GM12873 (cell line): Measurements from ENCODE around the gene ATP2A3.

Experiments used
- CTCF ChIP-seq: IDR thresholded peaks from 2 replicates; pipeline ENCODE4 v1.5.1; 2012; ENCODE audit warnings: low read depth, mild to moderate bottlenecking, moderate library complexity, low read length, control low read depth; ENCODE audit not compliant: insufficient read depth; ENCODE audit errors: missing control alignments

ATP2A3 gene

GRCh38 chr17:3882276-3882675 is 82.0 kb downstream of the ATP2A3 start:
- no peak for TF ChIP-seq CTCF

- no peak for TF ChIP-seq CTCF
Measured at GRCh38 chr17:3880983-3881382, 83.3 kb downstream of the ATP2A3 start.

- TF ChIP-seq CTCF: no peak
Measured at GRCh38 chr17:3879591-3880417, 84.4 kb downstream of the ATP2A3 start.

GRCh38 chr17:3879186-3879585 is 85.1 kb downstream of the ATP2A3 start:
- no peak for TF ChIP-seq CTCF

GRCh38 chr17:3877220-3877619 is 87.0 kb downstream of the ATP2A3 start:
- TF ChIP-seq CTCF: no peak

- TF ChIP-seq CTCF: no peak
Measured at GRCh38 chr17:3875317-3875716, 88.9 kb downstream of the ATP2A3 start.
